Fibroblast of mammary gland (primary cell): ENCODE results near the gene CD72.
"Not testable (repeated sequence)": the region's sequence is repeated elsewhere in the genome, so short reads cannot be mapped to it uniquely, and the experiment has no call there.

Experiments
- DNase-seq: peaks from one replicate; pipeline ENCODE4 v3.0.0-alpha.2; 2010; ENCODE audit warnings: low read depth
- H3K4me3 ChIP-seq: 2 replicates; pipeline ENCODE4 v1.5.1; 2011; ENCODE audit warnings: low read depth, mild to moderate bottlenecking, low read length, moderate library complexity; ENCODE audit not compliant: control insufficient read depth
- TF ChIP-seq, protein P1 (sequence below): conservative IDR thresholded peaks from 2 replicates; pipeline ENCODE4 v1.5.1; 2011; ENCODE audit warnings: low read depth, low read length, inconsistent platforms; ENCODE audit not compliant: control insufficient read depth, insufficient read depth

Gene CD72

DNA sequence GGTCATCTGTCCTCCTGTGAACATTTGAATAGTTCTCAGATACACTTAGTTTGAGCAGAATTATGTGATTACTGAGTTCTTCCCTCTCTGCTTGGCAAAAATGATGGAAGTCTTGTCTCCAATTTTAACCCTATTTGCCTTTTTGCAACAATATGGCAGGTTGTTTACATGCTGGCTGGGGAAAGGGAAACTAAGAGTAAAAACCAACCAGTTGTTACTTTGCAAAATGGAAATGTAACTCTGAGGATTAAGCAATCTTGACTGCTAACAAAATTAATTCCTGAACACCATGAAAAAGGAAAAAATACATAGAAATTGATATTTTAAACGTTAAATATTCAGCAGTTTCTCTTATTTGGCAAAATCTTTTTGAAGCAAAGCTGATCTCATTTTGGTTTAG, 21.4 kb upstream of the CD72 start:
- H3K4me3 ChIP-seq: no peak overlapping the region
- TF ChIP-seq, protein P1, sequence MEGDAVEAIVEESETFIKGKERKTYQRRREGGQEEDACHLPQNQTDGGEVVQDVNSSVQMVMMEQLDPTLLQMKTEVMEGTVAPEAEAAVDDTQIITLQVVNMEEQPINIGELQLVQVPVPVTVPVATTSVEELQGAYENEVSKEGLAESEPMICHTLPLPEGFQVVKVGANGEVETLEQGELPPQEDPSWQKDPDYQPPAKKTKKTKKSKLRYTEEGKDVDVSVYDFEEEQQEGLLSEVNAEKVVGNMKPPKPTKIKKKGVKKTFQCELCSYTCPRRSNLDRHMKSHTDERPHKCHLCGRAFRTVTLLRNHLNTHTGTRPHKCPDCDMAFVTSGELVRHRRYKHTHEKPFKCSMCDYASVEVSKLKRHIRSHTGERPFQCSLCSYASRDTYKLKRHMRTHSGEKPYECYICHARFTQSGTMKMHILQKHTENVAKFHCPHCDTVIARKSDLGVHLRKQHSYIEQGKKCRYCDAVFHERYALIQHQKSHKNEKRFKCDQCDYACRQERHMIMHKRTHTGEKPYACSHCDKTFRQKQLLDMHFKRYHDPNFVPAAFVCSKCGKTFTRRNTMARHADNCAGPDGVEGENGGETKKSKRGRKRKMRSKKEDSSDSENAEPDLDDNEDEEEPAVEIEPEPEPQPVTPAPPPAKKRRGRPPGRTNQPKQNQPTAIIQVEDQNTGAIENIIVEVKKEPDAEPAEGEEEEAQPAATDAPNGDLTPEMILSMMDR: no peak
- no peak for DNase-seq

GRCh38 chr9:35639225-35639624, 21.0 kb upstream of the CD72 start:
- not testable (repeated sequence) for H3K4me3 ChIP-seq, DNase-seq

- H3K4me3 ChIP-seq, DNase-seq: not testable (repeated sequence)
Measured at GRCh38 chr9:35638751-35639150, 20.5 kb upstream of the CD72 start.

DNA sequence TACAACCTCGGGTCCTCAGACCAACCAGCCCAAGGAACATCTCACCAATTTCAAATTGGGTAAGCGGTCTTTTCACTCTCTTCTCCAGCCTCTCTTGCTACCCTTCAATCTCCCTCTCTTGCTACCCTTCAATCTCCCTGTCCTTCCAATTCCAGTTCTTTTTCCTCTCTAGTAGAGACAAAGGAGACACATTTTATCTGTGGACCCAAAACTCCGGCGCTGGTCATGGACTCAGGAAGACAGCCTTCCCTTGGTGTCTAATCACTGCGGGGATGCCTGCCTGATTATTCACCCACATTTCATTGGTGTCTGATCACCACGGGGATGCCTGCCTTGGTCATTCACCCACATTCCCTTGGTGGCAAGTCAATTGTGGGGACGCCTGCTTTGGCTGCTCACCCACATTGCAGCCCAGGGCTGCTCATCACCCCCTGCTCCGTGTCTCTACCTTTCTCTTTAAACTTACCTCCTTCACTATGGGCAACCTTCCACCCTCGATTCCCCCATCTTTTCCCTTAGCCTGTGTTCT, 19.3 kb upstream of the CD72 start:
- not testable (repeated sequence) for H3K4me3 ChIP-seq, DNase-seq

DNA sequence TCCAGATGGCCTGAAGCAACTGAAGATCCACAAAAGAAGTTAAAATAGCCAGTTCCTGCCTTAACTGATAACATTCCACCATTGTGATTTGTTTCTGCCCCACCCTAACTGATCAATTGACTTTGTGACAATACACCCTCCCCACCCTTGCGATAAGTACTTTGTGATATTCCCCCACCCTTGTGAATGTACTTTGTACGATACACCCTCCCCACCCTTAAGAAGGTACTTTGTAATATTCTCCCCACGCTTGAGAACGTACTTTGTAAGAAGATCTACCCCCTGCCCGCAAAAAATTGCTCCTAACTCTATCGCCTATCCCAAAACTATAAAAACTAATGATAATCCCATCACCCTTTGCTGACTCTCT, 18.6 kb upstream of the CD72 start:
- DNase-seq, H3K4me3 ChIP-seq: not testable (repeated sequence)

GRCh38 chr9:35636135-35636876, 18.1 kb upstream of the CD72 start:
- no peak overlapping the region for H3K4me3 ChIP-seq
- DNase-seq: no peak
- TF ChIP-seq, protein P1: no peak

GRCh38 chr9:35635730-35636129, 17.5 kb upstream of the CD72 start:
- no peak for DNase-seq
- TF ChIP-seq, protein P1: no peak
- H3K4me3 ChIP-seq: no peak overlapping the region

- H3K4me3 ChIP-seq: no peak overlapping the region
- TF ChIP-seq, protein P1: no peak
- no peak for DNase-seq
Measured at GRCh38 chr9:35629597-35629996, 11.4 kb upstream of the CD72 start.

DNA sequence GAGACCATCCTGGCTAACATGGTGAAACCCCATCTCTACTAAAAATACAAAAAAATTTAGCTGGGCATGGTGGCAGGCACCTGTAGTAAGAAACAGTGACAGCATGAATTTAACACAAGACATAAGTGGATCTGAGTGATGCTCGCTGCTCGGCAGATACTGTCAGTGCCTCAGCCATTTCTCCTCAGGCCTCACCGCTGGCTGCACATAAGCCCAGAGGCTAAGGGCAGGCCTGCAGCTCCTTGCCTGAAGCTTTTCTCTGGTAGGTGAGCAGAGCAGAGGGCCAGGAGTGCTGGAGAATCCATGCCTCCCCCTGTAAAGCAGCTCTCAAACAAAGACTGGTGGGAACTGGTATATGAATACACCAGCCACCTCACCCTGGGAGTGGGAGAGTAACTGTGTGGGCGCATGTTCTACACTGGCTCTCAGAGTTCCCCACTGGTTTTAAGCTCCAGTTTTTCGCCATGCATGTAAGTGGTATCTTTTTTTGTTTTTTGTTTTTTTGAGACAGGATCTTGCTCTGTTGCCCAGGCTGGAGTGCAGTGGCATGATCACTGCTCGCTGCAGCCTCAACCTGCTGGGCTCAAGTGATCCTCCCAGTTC, 10.3 kb upstream of the CD72 start:
- DNase-seq: no peak
- TF ChIP-seq, protein P1: no peak
- H3K4me3 ChIP-seq: no peak overlapping the region
